ENCODE data around the gene PCSK4.

Gene PCSK4

DNA sequence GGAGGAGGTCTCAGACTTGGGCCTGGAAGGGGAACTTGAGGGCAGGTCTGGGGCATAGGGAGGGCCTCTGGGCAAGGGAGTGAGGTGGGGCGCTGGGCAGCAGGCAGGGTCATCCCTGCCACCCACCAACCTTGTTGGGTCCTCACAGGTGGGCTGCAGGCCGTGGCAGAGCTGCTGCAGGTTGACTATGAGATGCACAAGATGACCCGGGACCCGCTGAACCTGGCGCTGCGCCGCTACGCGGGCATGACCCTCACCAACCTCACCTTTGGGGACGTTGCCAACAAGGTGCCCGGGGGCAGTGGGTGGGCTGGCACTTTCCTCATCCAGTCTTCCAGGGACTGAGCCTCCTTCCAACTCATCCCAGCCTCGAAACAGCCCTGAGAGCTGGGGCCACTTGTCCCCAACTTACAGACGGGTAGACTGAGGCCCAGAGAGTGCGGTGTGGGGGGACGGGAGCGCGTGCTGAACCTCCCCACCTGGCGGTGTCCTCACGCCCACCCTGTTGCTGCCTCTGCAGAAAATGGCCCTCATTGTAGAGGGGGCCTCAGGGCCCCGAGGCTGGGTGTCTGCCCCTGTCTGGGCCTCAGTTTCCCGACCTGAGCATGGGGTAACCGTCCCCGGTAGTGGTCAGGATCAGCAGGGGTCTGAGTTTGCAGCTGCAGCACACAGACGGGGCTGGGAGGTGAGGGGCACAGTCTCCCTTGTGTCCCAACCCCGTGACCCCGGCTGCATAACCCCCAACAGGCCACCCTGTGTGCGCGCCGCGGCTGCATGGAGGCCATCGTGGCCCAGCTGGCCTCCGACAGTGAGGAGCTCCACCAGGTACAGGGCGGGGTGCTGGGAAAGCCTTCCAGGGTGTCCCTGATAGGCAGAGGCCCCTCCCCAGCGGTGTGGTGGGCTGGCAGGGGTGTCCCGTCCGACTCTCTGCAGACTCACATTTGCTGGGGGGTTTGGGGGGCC lies 29.8 kb downstream of the PCSK4 start:
- Histone ChIP-seq H3K4me3 (ENCODE audit: insufficient read depth, low read length, poor library complexity, severe bottlenecking) (no peak overlapping the region), H3K9me3 (ENCODE audit: insufficient read depth, low read length) (no peaks in the 10 kb centered on the region), H3K36me3 (ENCODE audit: low read length) (no peaks in the 10 kb centered on the region), H3K79me2 (ENCODE audit: insufficient read depth, low read length) (no peaks in the 10 kb centered on the region), H3K4me2 (ENCODE audit: low read depth, low read length, poor library complexity, severe bottlenecking) (no peak overlapping the region), H3K9ac (ENCODE audit: low read length) (no peak overlapping the region), H4K20me1 (ENCODE audit: low read depth, low read length) (no peaks in the 10 kb centered on the region), H3K9me2 (replicated peaks; ENCODE audit: insufficient read depth, low read length) (no peaks in the 10 kb centered on the region), H2AFZ (ENCODE audit: low read depth, low read length, severe bottlenecking) (no peak overlapping the region), H3K27me3 (ENCODE audit: low read length) (no peaks in the 10 kb centered on the region), H3K27ac (ENCODE audit: low read depth, low read length) (no peak overlapping the region), H3F3A (ENCODE audit: insufficient read depth) (no peaks in the 10 kb centered on the region)
- no peak for TF ChIP-seq CTCF (IDR thresholded peaks at IDR 0.05; ENCODE audit: insufficient read depth, low read length, poor library complexity, severe bottlenecking)
- no peak for TF ChIP-seq EZH2phosphoT487 (conservative IDR thresholded peaks at IDR 0.05; ENCODE audit: low read length)

DNA sequence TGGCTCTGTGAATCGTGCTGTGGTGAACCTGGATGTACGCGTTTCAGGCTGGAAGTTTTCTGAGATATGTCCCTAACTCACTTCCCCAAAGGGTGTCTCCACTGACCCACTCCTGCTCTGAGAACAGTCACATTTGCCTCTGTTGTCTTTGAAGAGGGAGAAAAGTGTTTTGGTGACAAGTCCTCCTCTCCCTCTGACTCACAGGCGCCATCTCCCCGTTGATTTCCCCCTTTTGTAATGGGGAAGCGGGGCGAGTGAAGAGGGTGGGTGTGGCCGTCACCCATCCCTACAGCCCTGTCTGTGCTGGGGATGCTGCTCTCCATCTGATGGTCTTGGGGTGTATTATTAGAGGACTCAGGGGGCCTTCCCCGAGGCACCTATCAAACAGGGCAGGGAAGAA lies 30.7 kb downstream of the PCSK4 start:
- Histone ChIP-seq H3K27ac (ENCODE audit: low read depth, low read length) (no peak overlapping the region), H3K79me2 (ENCODE audit: insufficient read depth, low read length) (no peaks in the 10 kb centered on the region), H3K9ac (ENCODE audit: low read length) (no peak overlapping the region), H3K27me3 (ENCODE audit: low read length) (no peaks in the 10 kb centered on the region), H3K4me2 (ENCODE audit: low read depth, low read length, poor library complexity, severe bottlenecking) (no peak overlapping the region), H2AFZ (ENCODE audit: low read depth, low read length, severe bottlenecking) (no peak overlapping the region), H4K20me1 (ENCODE audit: low read depth, low read length) (no peaks in the 10 kb centered on the region), H3F3A (ENCODE audit: insufficient read depth) (no peaks in the 10 kb centered on the region), H3K36me3 (ENCODE audit: low read length) (no peaks in the 10 kb centered on the region), H3K9me3 (ENCODE audit: insufficient read depth, low read length) (no peaks in the 10 kb centered on the region), H3K9me2 (replicated peaks; ENCODE audit: insufficient read depth, low read length) (no peaks in the 10 kb centered on the region), H3K4me3 (ENCODE audit: insufficient read depth, low read length, poor library complexity, severe bottlenecking) (no peak overlapping the region)
- no peak for TF ChIP-seq CTCF (IDR thresholded peaks at IDR 0.05; ENCODE audit: insufficient read depth, low read length, poor library complexity, severe bottlenecking)
- TF ChIP-seq EZH2phosphoT487 (conservative IDR thresholded peaks at IDR 0.05; ENCODE audit: low read length): no peak

GRCh38 chr19:1457892-1458291 lies 32.3 kb downstream of the PCSK4 start:
- H3K27me3 ChIP-seq (ENCODE audit: low read length): no peaks in the 10 kb centered on the region
- H4K20me1 ChIP-seq (ENCODE audit: low read depth, low read length): no peaks in the 10 kb centered on the region

More at GRCh38 chr19:1457892-1458291, 32.3 kb downstream of the PCSK4 start:
- TF ChIP-seq CTCF (IDR thresholded peaks at IDR 0.05; ENCODE audit: insufficient read depth, low read length, poor library complexity, severe bottlenecking) (no peak), EZH2phosphoT487 (conservative IDR thresholded peaks at IDR 0.05; ENCODE audit: low read length) (no peak)
- Histone ChIP-seq H3K79me2 (ENCODE audit: insufficient read depth, low read length) (no peaks in the 10 kb centered on the region), H3K9ac (ENCODE audit: low read length) (no peak overlapping the region), H3K9me2 (replicated peaks; ENCODE audit: insufficient read depth, low read length) (no peaks in the 10 kb centered on the region), H3K36me3 (ENCODE audit: low read length) (no peaks in the 10 kb centered on the region), H2AFZ (ENCODE audit: low read depth, low read length, severe bottlenecking) (no peak overlapping the region), H3F3A (ENCODE audit: insufficient read depth) (no peaks in the 10 kb centered on the region), H3K9me3 (ENCODE audit: insufficient read depth, low read length) (no peaks in the 10 kb centered on the region), H3K4me3 (ENCODE audit: insufficient read depth, low read length, poor library complexity, severe bottlenecking) (no peak overlapping the region), H3K4me2 (ENCODE audit: low read depth, low read length, poor library complexity, severe bottlenecking) (no peak overlapping the region), H3K27ac (ENCODE audit: low read depth, low read length) (no peak overlapping the region)

All from SU-DHL-6 (cell line).